HG03066 (cell line): Measurements from ENCODE around the gene CTNNA3.

Experiments used
- ATAC-seq: cut with Tn5 transposase; IDR thresholded peaks from one replicate; pipeline ENCODE4 v1.9.1; 2021; ENCODE audit warnings: low read depth; ENCODE audit not compliant: unreplicated experiment

The CTNNA3 gene

GRCh38 chr10:67072654-67073053 lies 623.3 kb downstream of the CTNNA3 start:
- ATAC-seq, result no peak

- no peak for ATAC-seq
These were observed 645.6 kb downstream of the CTNNA3 start for GRCh38 chr10:67050415-67050814.

GRCh38 chr10:67049988-67050387 lies 646.0 kb downstream of the CTNNA3 start:
- ATAC-seq, result no peak

GRCh38 chr10:67046507-67046906 lies 649.5 kb downstream of the CTNNA3 start:
- ATAC-seq, result no peak

- ATAC-seq, result no peak
These were observed 650.6 kb downstream of the CTNNA3 start for GRCh38 chr10:67045404-67045803.

- ATAC-seq, result no peak
These were observed 653.0 kb downstream of the CTNNA3 start for GRCh38 chr10:67043041-67043440.

- no peak for ATAC-seq
These were observed 659.2 kb downstream of the CTNNA3 start for GRCh38 chr10:67036808-67037207.

- no peak for ATAC-seq
These were observed 662.1 kb downstream of the CTNNA3 start for GRCh38 chr10:67033878-67034277.

GRCh38 chr10:67022099-67022498 lies 673.9 kb downstream of the CTNNA3 start:
- ATAC-seq, result no peak

GRCh38 chr10:67017218-67017617 lies 678.8 kb downstream of the CTNNA3 start:
- ATAC-seq, result no peak

- no peak for ATAC-seq
These were observed 680.8 kb downstream of the CTNNA3 start for GRCh38 chr10:67015225-67015624.

- ATAC-seq, result no peak
These were observed 684.0 kb downstream of the CTNNA3 start for GRCh38 chr10:67011981-67012380.

- ATAC-seq, result no peak
These were observed 684.5 kb downstream of the CTNNA3 start for GRCh38 chr10:67011480-67011879.

- no peak for ATAC-seq
These were observed 690.0 kb downstream of the CTNNA3 start for GRCh38 chr10:67005981-67006380.

- ATAC-seq, result no peak
These were observed 691.3 kb downstream of the CTNNA3 start for GRCh38 chr10:67004690-67005089.

GRCh38 chr10:66999762-67000545 lies 696.0 kb downstream of the CTNNA3 start:
- ATAC-seq, result no peak

GRCh38 chr10:66996996-66997395 lies 699.0 kb downstream of the CTNNA3 start:
- ATAC-seq, result no peak

GRCh38 chr10:66990143-66990830 lies 705.7 kb downstream of the CTNNA3 start:
- ATAC-seq, result no peak

- ATAC-seq, result no peak
These were observed 712.5 kb downstream of the CTNNA3 start for GRCh38 chr10:66983475-66983818.

GRCh38 chr10:66982792-66983474 lies 713.1 kb downstream of the CTNNA3 start:
- no peak for ATAC-seq

GRCh38 chr10:66982053-66982420 lies 714.0 kb downstream of the CTNNA3 start:
- ATAC-seq, result no peak
